A549 (cell line): ENCODE data around the gene LDLRAD3. TPM values are rescaled to one million over a fixed set of nuclear protein-coding genes. Genes with fewer than 3 reads are reported as not detected.

ENCODE experiments used
- ATAC-seq, 2 experiments: fragments of 200-7000 bp in 1 of 2; fragments of >200 bp in 1 of 2; cut with Nextera tagmentation in 1 of 2; cut with Tn5 transposase in 1 of 2; 3 replicates each; pipeline versions ENCODE4 v1.8.0 to v1.9.1; 2018 to 2020; ENCODE audit warnings: mild to moderate bottlenecking in 1 of 2, moderate library complexity in 1 of 2
- CTCF ChIA-PET: fragments of 300-600 bp; sonication (Branson Sonifier 250); formaldehyde crosslinking; extraction: SDS; loops from one replicate; lab custom pipeline; 2021; ENCODE audit warnings: antibody characterized with exemption, inconsistent platforms; lab: Yijun Ruan, JAX
- POLR2A ChIA-PET: fragments of 350-600 bp; formaldehyde crosslinking; extraction: SDS; loops from one replicate; lab custom pipeline; 2021; ENCODE audit warnings: antibody characterized with exemption, inconsistent platforms; lab: Yijun Ruan, JAX
- DNase-seq, 2 experiments: peaks; one replicate each; pipeline versions ENCODE4 v3.0.0 to v3.0.0-alpha.2; 2011 to 2016; ENCODE audit warnings: low read depth in 1 of 2, low spot score in 1 of 2
- FAIRE-seq: peaks from 2 replicates; lab custom pipeline; 2011; peaks lifted over from hg19 to GRCh38; lab: Jason Lieb, UNC
- H3K27ac ChIP-seq, 2 experiments: fragments of >200 bp; sonication (Bioruptor Twin); formaldehyde crosslinking; 3 replicates each; pipeline ENCODE4 v1.5.1; 2016 to 2017
- H3K4me1 ChIP-seq: fragments of >200 bp; sonication (Bioruptor Twin); formaldehyde crosslinking; 3 replicates; pipeline ENCODE4 v1.6.1; 2016
- H3K4me2 ChIP-seq: fragments of >200 bp; sonication (Bioruptor Twin); formaldehyde crosslinking; 3 replicates; pipeline ENCODE4 v1.6.1; 2016
- H3K4me3 ChIP-seq: fragments of >200 bp; sonication (Bioruptor Twin); formaldehyde crosslinking; 3 replicates; pipeline ENCODE4 v1.5.1; 2016
- H3K9me3 ChIP-seq: fragments of >200 bp; sonication (Bioruptor Twin); formaldehyde crosslinking; 3 replicates; pipeline ENCODE4 v1.6.1; 2016
- BHLHE40 ChIP-seq: IDR thresholded peaks from 2 replicates; pipeline ENCODE4 v1.6.1; 2012; ENCODE audit warnings: low read depth, low read length, inconsistent platforms
- CBX2 ChIP-seq: fragments of 200-600 bp; sonication (generic); IDR thresholded peaks from 2 replicates; pipeline ENCODE4 v1.6.1; 2016; ENCODE audit warnings: low read depth, mild to moderate bottlenecking, borderline replicate concordance
- CBX8 ChIP-seq: fragments of 200-600 bp; sonication (generic); IDR thresholded peaks from 2 replicates; pipeline ENCODE4 v1.6.1; 2016
- CEBPB ChIP-seq, 2 experiments: fragments of >200 bp in 1 of 2; sonication (Bioruptor Twin) in 1 of 2; formaldehyde crosslinking in 1 of 2; IDR thresholded peaks; 2 replicates each; pipeline ENCODE4 v1.6.1; 2012 to 2016
- CHD2 ChIP-seq: fragments of 150-350 bp; IDR thresholded peaks from 2 replicates; pipeline ENCODE4 v1.6.1; 2014; ENCODE audit warnings: low read length; ENCODE audit not compliant: partially characterized antibody
- EHMT2 ChIP-seq: fragments of 200-600 bp; sonication (generic); IDR thresholded peaks from 2 replicates; pipeline ENCODE4 v1.6.1; 2016; ENCODE audit warnings: antibody characterized with exemption, low read depth, mild to moderate bottlenecking, moderate library complexity
- EP300 ChIP-seq, 2 experiments: fragments of >200 bp; sonication (Bioruptor Twin); formaldehyde crosslinking; IDR thresholded peaks; 2 replicates in 1 of 2; 3 replicates in 1 of 2; pipeline ENCODE4 v1.6.1; 2016 to 2017
- FOSL2 ChIP-seq, 2 experiments: fragments of 450-650 bp in 1 of 2; fragments of >200 bp in 1 of 2; sonication (Bioruptor Twin) in 1 of 2; formaldehyde crosslinking; IDR thresholded peaks; 2 replicates each; pipeline versions ENCODE4 v1.5.0 to v1.6.1; 2016 to 2020; ENCODE audit warnings: mild to moderate bottlenecking in 1 of 2, moderate library complexity in 1 of 2
- GATA3 ChIP-seq: IDR thresholded peaks from 2 replicates; pipeline ENCODE4 v1.6.1; 2012; ENCODE audit warnings: borderline replicate concordance
- HOXB5 ChIP-seq: fragments of 250-450 bp; sonication (Bioruptor Pico); IDR thresholded peaks from 2 replicates; pipeline ENCODE4 v1.5.0; 2020; ENCODE audit warnings: mild to moderate bottlenecking, moderate library complexity
- JUN ChIP-seq, 2 experiments: fragments of >200 bp; sonication (Bioruptor Twin); formaldehyde crosslinking; IDR thresholded peaks; 2 replicates in 1 of 2; 3 replicates in 1 of 2; pipeline ENCODE4 v1.6.1; 2016 to 2017
- KDM5A ChIP-seq: fragments of 200-600 bp; sonication (generic); IDR thresholded peaks from 2 replicates; pipeline ENCODE4 v1.6.1; 2016; ENCODE audit warnings: antibody characterized with exemption, mild to moderate bottlenecking
- MAZ ChIP-seq: fragments of 150-350 bp; IDR thresholded peaks from 2 replicates; pipeline ENCODE4 v1.6.1; 2014; ENCODE audit warnings: antibody characterized with exemption, low read depth, low read length, borderline replicate concordance
- NR3C1 ChIP-seq: fragments of >200 bp; sonication (Bioruptor Twin); formaldehyde crosslinking; IDR thresholded peaks from 3 replicates; pipeline ENCODE4 v1.6.1; 2017
- POLR2A ChIP-seq: IDR thresholded peaks from 2 replicates; pipeline ENCODE4 v1.6.1; 2012; ENCODE audit warnings: mild to moderate bottlenecking, low read length
- RARB ChIP-seq: fragments of 250-450 bp; sonication (Bioruptor Pico); IDR thresholded peaks from 2 replicates; pipeline ENCODE4 v1.8.0; 2021; ENCODE audit warnings: mild to moderate bottlenecking, moderate library complexity
- SMC3 ChIP-seq: fragments of >200 bp; sonication (Bioruptor Twin); formaldehyde crosslinking; IDR thresholded peaks from 3 replicates; pipeline ENCODE4 v1.6.1; 2018; ENCODE audit warnings: inconsistent platforms
- ZFP36 ChIP-seq: fragments of 450-650 bp; IDR thresholded peaks from 2 replicates; pipeline ENCODE4 v1.6.1; 2014; ENCODE audit warnings: borderline replicate concordance; ENCODE audit not compliant: partially characterized antibody
- ZNF302 ChIP-seq: fragments of 250-450 bp; sonication (Bioruptor Pico); IDR thresholded peaks from 2 replicates; pipeline ENCODE4 v1.9.0; 2021; ENCODE audit warnings: inconsistent platforms, mild to moderate bottlenecking, moderate library complexity
- WGBS: methylation state at CpG from one replicate; pipeline ENCODE4 v1.1.6; 2017; ENCODE audit errors: missing lambda C conversion rate; 5-methylcytosine and 5-hydroxymethylcytosine counted together
- polyA plus RNA-seq, 4 experiments: library from polyadenylated mRNA; depleted of rRNA in 3 of 4; stranded (reverse); fragments of >200 nt; fragmentation: RNase III in 1 of 4; extraction: RNeasy Plus Mini Kit Qiagen cat#74134 plus additional on column Dnase treatment in 1 of 4; gene quantifications; 2 replicates in 3 of 4; 3 replicates in 1 of 4; pipeline ENCODE4 v1.2.3, GENCODE V29; 2011 to 2017
- TF ChIP-seq, protein P1 (sequence below): IDR thresholded peaks from 2 replicates; pipeline ENCODE4 v1.6.1; 2012
- TF ChIP-seq, protein P2 (sequence below): IDR thresholded peaks from 2 replicates; pipeline ENCODE4 v1.6.1; 2012; ENCODE audit warnings: low read depth, borderline replicate concordance
- TF ChIP-seq, protein P3 (sequence below): fragments of 200-600 bp; sonication (generic); IDR thresholded peaks from 2 replicates; pipeline ENCODE4 v1.6.1; 2016; ENCODE audit warnings: antibody characterized with exemption, mild to moderate bottlenecking, moderate library complexity
- TF ChIP-seq, protein P4 (sequence below): fragments of >200 bp; sonication (Bioruptor Twin); formaldehyde crosslinking; IDR thresholded peaks from 2 replicates; pipeline ENCODE4 v1.6.1; 2016

Gene LDLRAD3
- polyA plus RNA-seq, 2 of the 4 experiments (the other 2 are of a cell fraction): 10.5 to 13.2 TPM

DNA sequence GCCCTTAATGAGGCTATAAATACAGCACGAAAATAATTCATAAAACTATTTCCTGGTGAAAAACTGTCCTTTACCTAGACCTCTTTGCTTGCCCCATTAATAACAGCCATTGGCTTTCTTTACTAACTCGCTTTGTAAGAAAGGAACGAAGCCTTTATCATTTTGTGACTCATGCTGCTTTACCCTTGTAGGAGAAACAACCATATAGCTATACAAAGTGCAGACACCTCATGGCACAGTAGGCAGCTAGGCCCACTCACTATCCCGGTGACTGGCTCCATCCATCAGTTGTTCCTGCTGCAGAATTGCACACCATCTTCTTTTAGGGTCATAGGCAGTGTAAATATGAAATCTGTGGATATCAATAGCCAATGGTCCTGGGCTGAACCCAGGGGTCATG lies 85.8 kb downstream of the LDLRAD3 start:
- H3K9me3 ChIP-seq: no peaks in the 10 kb centered on the region
- H3K4me1 ChIP-seq: peaks cover 9% of the 10 kb centered on the region
- no peak for DNase-seq
- ChIA-PET CTCF (no interaction called here), POLR2A (no interaction called here)
- H3K4me3 ChIP-seq: no peak overlapping the region
- ATAC-seq: no peak
- no peak for TF ChIP-seq CHD2
- no peak for TF ChIP-seq ZFP36
- no peak for TF ChIP-seq BHLHE40
- TF ChIP-seq FOSL2 (IDR thresholded peaks at IDR 0.05): no peak
- no peak for TF ChIP-seq FOSL2 (CRISPR knock-in tag; IDR thresholded peaks at IDR 0.05)
- TF ChIP-seq, protein P1, sequence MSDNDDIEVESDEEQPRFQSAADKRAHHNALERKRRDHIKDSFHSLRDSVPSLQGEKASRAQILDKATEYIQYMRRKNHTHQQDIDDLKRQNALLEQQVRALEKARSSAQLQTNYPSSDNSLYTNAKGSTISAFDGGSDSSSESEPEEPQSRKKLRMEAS: no peak
- TF ChIP-seq POLR2A: no peak
- no peak for TF ChIP-seq NR3C1
- TF ChIP-seq ZNF302 (CRISPR knock-in tag): no peak
- no peak for TF ChIP-seq GATA3
- no peak for TF ChIP-seq CBX2
- TF ChIP-seq CEBPB (IDR thresholded peaks at IDR 0.05): no peak
- no peak for TF ChIP-seq MAZ
- no peak for TF ChIP-seq RARB (CRISPR knock-in tag)
- no peak for TF ChIP-seq KDM5A
- TF ChIP-seq SMC3: no peak
- no peak for TF ChIP-seq HOXB5 (CRISPR knock-in tag)
- no peak for TF ChIP-seq JUN (IDR thresholded peaks at IDR 0.05)
- H3K27ac ChIP-seq: no peak overlapping the region
- no peak for FAIRE-seq
- WGBS: 68% methylated on average over 4 of the region's 4 CpGs
- no peak overlapping the region for H3K4me2 ChIP-seq

DNA sequence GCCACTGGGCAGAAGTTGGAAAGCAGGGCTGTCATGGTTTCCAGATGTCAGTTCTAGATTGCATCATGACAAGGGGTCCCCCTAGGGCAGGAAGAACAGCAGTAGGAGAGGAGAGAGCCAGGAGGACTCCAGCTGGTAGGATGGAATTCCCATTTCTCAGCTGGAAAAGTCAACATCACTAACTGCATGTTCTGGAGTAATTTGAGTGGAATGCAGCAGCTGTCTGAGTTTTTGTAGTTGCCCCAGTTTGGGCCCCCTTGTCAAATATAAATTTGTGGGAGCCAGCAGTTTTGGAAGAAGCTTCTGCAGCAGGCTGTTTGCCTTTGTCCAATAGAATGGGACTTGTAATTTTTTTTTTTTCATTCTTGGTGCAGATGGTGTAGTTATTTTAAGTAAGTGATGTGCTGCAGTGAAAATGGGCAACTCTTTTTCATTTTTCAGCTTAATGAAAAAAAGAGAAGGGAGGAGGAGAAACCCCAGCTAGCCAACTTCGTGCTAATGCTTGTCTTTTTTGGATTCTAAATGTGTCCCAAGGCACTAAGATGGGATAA lies 86.9 kb downstream of the LDLRAD3 start:
- CTCF ChIA-PET: interaction anchor here (0.6 kb wide), 1 partner anchor 340 kb away, joined by 3 read pairs; no protein-coding TSS in a partner anchor
- Histone ChIP-seq H3K4me2 (no peak overlapping the region), H3K4me1 (peaks cover 21% of the 10 kb centered on the region), H3K9me3 (no peaks in the 10 kb centered on the region), H3K4me3 (no peak overlapping the region), H3K27ac (no peak overlapping the region)
- DNase-seq (no peak), FAIRE-seq (no peak), ATAC-seq (no peak)
- POLR2A ChIA-PET: no interaction called here
- TF ChIP-seq GATA3 (no peak), CBX8 (no peak), SMC3 (no peak), EHMT2 (no peak), EP300 (IDR thresholded peaks at IDR 0.05) (no peak), RARB (CRISPR knock-in tag) (no peak)
- TF ChIP-seq, protein P2, sequence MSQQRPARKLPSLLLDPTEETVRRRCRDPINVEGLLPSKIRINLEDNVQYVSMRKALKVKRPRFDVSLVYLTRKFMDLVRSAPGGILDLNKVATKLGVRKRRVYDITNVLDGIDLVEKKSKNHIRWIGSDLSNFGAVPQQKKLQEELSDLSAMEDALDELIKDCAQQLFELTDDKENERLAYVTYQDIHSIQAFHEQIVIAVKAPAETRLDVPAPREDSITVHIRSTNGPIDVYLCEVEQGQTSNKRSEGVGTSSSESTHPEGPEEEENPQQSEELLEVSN: no peak
- TF ChIP-seq, protein P3, sequence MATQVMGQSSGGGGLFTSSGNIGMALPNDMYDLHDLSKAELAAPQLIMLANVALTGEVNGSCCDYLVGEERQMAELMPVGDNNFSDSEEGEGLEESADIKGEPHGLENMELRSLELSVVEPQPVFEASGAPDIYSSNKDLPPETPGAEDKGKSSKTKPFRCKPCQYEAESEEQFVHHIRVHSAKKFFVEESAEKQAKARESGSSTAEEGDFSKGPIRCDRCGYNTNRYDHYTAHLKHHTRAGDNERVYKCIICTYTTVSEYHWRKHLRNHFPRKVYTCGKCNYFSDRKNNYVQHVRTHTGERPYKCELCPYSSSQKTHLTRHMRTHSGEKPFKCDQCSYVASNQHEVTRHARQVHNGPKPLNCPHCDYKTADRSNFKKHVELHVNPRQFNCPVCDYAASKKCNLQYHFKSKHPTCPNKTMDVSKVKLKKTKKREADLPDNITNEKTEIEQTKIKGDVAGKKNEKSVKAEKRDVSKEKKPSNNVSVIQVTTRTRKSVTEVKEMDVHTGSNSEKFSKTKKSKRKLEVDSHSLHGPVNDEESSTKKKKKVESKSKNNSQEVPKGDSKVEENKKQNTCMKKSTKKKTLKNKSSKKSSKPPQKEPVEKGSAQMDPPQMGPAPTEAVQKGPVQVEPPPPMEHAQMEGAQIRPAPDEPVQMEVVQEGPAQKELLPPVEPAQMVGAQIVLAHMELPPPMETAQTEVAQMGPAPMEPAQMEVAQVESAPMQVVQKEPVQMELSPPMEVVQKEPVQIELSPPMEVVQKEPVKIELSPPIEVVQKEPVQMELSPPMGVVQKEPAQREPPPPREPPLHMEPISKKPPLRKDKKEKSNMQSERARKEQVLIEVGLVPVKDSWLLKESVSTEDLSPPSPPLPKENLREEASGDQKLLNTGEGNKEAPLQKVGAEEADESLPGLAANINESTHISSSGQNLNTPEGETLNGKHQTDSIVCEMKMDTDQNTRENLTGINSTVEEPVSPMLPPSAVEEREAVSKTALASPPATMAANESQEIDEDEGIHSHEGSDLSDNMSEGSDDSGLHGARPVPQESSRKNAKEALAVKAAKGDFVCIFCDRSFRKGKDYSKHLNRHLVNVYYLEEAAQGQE: no peak
- TF ChIP-seq, protein P4, sequence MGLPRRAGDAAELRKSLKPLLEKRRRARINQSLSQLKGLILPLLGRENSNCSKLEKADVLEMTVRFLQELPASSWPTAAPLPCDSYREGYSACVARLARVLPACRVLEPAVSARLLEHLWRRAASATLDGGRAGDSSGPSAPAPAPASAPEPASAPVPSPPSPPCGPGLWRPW: no peak
- WGBS: 52% methylated on average over 1 of the region's 1 CpG
